ACC112 (cell line): ENCODE results near the gene MED13L.

Experiments
- H2AFZ ChIP-seq: fragments of 200-600 bp; sonication (generic); one replicate; pipeline ENCODE4 v1.6.0; 2017; ENCODE audit warnings: antibody characterized with exemption, low read length; ENCODE audit not compliant: unreplicated experiment
- H3K27ac ChIP-seq: fragments of 200-600 bp; sonication (generic); 2 replicates; pipeline ENCODE4 v1.5.1; 2014; ENCODE audit warnings: low read depth, mild to moderate bottlenecking, antibody characterized with exemption, low read length, moderate library complexity
- H3K27me3 ChIP-seq: fragments of 200-600 bp; sonication (generic); 2 replicates; pipeline ENCODE4 v1.6.1; 2014; ENCODE audit warnings: mild to moderate bottlenecking, antibody characterized with exemption, low read length, moderate library complexity, mixed read lengths; ENCODE audit not compliant: insufficient read depth
- H3K36me3 ChIP-seq: fragments of 200-600 bp; sonication (generic); 2 replicates; pipeline ENCODE4 v1.6.1; 2016; ENCODE audit warnings: mild to moderate bottlenecking, antibody characterized with exemption, low read length, moderate library complexity, mixed read lengths; ENCODE audit not compliant: insufficient read depth
- H3K4me1 ChIP-seq: fragments of 200-600 bp; sonication (generic); one replicate; pipeline ENCODE4 v1.6.1; 2016; ENCODE audit warnings: low read length, mixed read lengths; ENCODE audit not compliant: insufficient read depth, unreplicated experiment, control insufficient read depth
- H3K4me3 ChIP-seq: fragments of 200-600 bp; sonication (generic); 2 replicates; pipeline ENCODE4 v1.5.1; 2014; ENCODE audit warnings: mild to moderate bottlenecking, low read depth, low read length
- H3K79me2 ChIP-seq: fragments of 200-600 bp; sonication (generic); one replicate; pipeline ENCODE4 v1.6.0; 2016; ENCODE audit warnings: low read length; ENCODE audit not compliant: control insufficient read depth, unreplicated experiment, insufficient read depth

The MED13L gene

GRCh38 chr12:116076399-116076798 is 201.1 kb downstream of the MED13L start:
- H3K4me3 ChIP-seq, result no peak overlapping the region
- no peak overlapping the region for H2AFZ ChIP-seq
- peaks cover 8% of the 10 kb centered on the region for H3K4me1 ChIP-seq
- H3K79me2 ChIP-seq, result peaks cover 33% of the 10 kb centered on the region
- no peak overlapping the region for H3K27ac ChIP-seq
- no peaks in the 10 kb centered on the region for H3K36me3 ChIP-seq
- H3K27me3 ChIP-seq, result no peaks in the 10 kb centered on the region

GRCh38 chr12:116074686-116075085 is 202.8 kb downstream of the MED13L start:
- Histone ChIP-seq H3K4me1 (peaks cover 8% of the 10 kb centered on the region), H3K79me2 (peaks cover 43% of the 10 kb centered on the region), H3K27ac (no peak overlapping the region)

GRCh38 chr12:116071555-116072230 is 205.8 kb downstream of the MED13L start:
- Histone ChIP-seq H3K27ac (no peak overlapping the region), H3K4me3 (no peak overlapping the region), H2AFZ (no peak overlapping the region), H3K27me3 (no peaks in the 10 kb centered on the region), H3K4me1 (peaks cover 3% of the 10 kb centered on the region), H3K36me3 (no peaks in the 10 kb centered on the region), H3K79me2 (peaks cover 49% of the 10 kb centered on the region)

More at GRCh38 chr12:116074686-116075085, 202.8 kb downstream of the MED13L start:
- Histone ChIP-seq H3K36me3 (no peaks in the 10 kb centered on the region), H3K27me3 (no peaks in the 10 kb centered on the region), H2AFZ (no peak overlapping the region), H3K4me3 (no peak overlapping the region)

- H3K4me1 ChIP-seq, result peaks cover 12% of the 10 kb centered on the region
- H2AFZ ChIP-seq, result no peak overlapping the region
- peaks cover 54% of the 10 kb centered on the region for H3K79me2 ChIP-seq
- no peaks in the 10 kb centered on the region for H3K36me3 ChIP-seq
- H3K4me3 ChIP-seq, result no peak overlapping the region
- no peaks in the 10 kb centered on the region for H3K27me3 ChIP-seq
- H3K27ac ChIP-seq, result no peak overlapping the region
Observed at GRCh38 chr12:116070444-116070843, 207.0 kb downstream of the MED13L start.

GRCh38 chr12:116069943-116070342 is 207.6 kb downstream of the MED13L start:
- H3K79me2 ChIP-seq, result peaks cover 59% of the 10 kb centered on the region
- H3K36me3 ChIP-seq, result no peaks in the 10 kb centered on the region
- H3K4me1 ChIP-seq, result peaks cover 16% of the 10 kb centered on the region
- H3K27me3 ChIP-seq, result no peaks in the 10 kb centered on the region
- no peak overlapping the region for H3K4me3 ChIP-seq
- H2AFZ ChIP-seq, result no peak overlapping the region
- no peak overlapping the region for H3K27ac ChIP-seq

- H3K27me3 ChIP-seq, result no peaks in the 10 kb centered on the region
- H3K79me2 ChIP-seq, result peaks cover 61% of the 10 kb centered on the region
- no peak overlapping the region for H3K4me3 ChIP-seq
- H3K27ac ChIP-seq, result no peak overlapping the region
- H3K4me1 ChIP-seq, result peaks cover 14% of the 10 kb centered on the region
- no peak overlapping the region for H2AFZ ChIP-seq
- no peaks in the 10 kb centered on the region for H3K36me3 ChIP-seq
Observed at GRCh38 chr12:116068853-116069252, 208.6 kb downstream of the MED13L start.

GRCh38 chr12:116068371-116068770 is 209.1 kb downstream of the MED13L start:
- Histone ChIP-seq H3K4me1 (peaks cover 14% of the 10 kb centered on the region), H3K4me3 (no peak overlapping the region), H2AFZ (no peak overlapping the region), H3K27me3 (no peaks in the 10 kb centered on the region), H3K27ac (no peak overlapping the region), H3K36me3 (no peaks in the 10 kb centered on the region), H3K79me2 (peaks cover 62% of the 10 kb centered on the region)

- H3K27me3 ChIP-seq, result no peaks in the 10 kb centered on the region
- H2AFZ ChIP-seq, result no peak overlapping the region
- no peak overlapping the region for H3K4me3 ChIP-seq
- H3K27ac ChIP-seq, result no peak overlapping the region
- peaks cover 62% of the 10 kb centered on the region for H3K79me2 ChIP-seq
- H3K36me3 ChIP-seq, result no peaks in the 10 kb centered on the region
- H3K4me1 ChIP-seq, result peaks cover 14% of the 10 kb centered on the region
Observed at GRCh38 chr12:116067892-116068291, 209.6 kb downstream of the MED13L start.

- Histone ChIP-seq H3K27me3 (no peaks in the 10 kb centered on the region), H3K27ac (no peak overlapping the region), H3K36me3 (no peaks in the 10 kb centered on the region), H3K4me1 (peaks cover 14% of the 10 kb centered on the region), H3K79me2 (peaks cover 66% of the 10 kb centered on the region), H2AFZ (no peak overlapping the region), H3K4me3 (no peak overlapping the region)
Observed at GRCh38 chr12:116066381-116067230, 210.9 kb downstream of the MED13L start.

GRCh38 chr12:116065606-116066005 is 211.9 kb downstream of the MED13L start:
- Histone ChIP-seq H3K4me3 (no peak overlapping the region), H3K79me2 (peaks cover 64% of the 10 kb centered on the region), H3K27ac (no peak overlapping the region), H3K27me3 (no peaks in the 10 kb centered on the region), H3K4me1 (peaks cover 17% of the 10 kb centered on the region), H3K36me3 (no peaks in the 10 kb centered on the region), H2AFZ (no peak overlapping the region)

GRCh38 chr12:116064493-116064892 is 213.0 kb downstream of the MED13L start:
- Histone ChIP-seq H3K27me3 (no peaks in the 10 kb centered on the region), H3K36me3 (no peaks in the 10 kb centered on the region), H3K79me2 (peaks cover 62% of the 10 kb centered on the region), H3K4me3 (no peak overlapping the region), H2AFZ (no peak overlapping the region), H3K27ac (no peak overlapping the region), H3K4me1 (peaks cover 17% of the 10 kb centered on the region)
